ENCODE data around the gene GPI.

GPI gene

DNA sequence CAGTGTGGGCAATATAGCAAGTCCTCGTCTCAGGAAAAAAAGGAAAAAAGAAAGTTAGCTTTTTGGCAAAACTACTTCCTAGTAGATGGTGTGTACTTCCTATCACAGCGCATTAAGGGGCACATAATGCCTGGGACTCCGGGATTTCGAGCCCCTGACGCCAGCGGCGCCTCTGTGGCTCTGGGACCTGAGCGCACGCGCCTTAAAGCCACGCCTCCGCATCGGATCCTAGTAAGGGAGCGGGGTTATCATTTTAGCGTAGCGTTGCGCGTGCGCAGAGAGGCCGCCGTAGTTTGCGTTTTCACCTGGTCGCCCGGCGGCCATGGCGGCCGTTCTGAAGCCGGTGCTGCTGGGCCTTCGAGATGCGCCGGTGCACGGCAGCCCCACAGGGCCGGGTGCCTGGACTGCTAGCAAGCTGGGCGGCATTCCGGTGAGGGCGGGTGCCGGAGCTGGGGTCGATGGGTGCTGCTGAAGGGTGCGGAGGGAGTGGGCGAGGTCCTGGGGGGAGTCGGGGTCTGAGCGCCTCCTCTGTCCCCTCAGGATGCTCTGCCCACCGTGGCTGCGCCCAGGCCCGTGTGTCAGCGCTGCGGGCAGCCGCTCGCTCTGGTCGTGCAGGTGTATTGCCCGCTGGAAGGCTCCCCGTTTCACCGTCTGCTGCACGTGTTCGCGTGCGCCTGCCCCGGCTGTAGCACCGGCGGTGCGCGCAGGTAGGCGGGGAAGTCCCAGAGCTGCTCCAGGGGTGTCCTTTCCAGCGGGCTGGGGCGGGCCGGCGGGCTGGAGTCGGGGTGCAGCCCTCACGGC is 39.3 kb downstream of the GPI start, which contains the start of gene PDCD2L:
PDCD2L (plus strand) TSS at position 291 of the 801 bp plus-strand sequence; CDS start at position 323, 32 bp downstream.
- Histone ChIP-seq H4K20me1 (ENCODE audit: control insufficient read depth, insufficient read depth, low read depth, low read length) (no peaks in the 10 kb centered on the region), H3K9me3 (ENCODE audit: control insufficient read depth, insufficient read depth, low read length) (no peaks in the 10 kb centered on the region), H3K4me1 (ENCODE audit: control insufficient read depth, low read length) (peaks cover 29% of the 10 kb centered on the region), H3K4me3 (ENCODE audit: low read length) (peak within 1 kb of the TSS; percentile 88), H3K27me3 (ENCODE audit: control insufficient read depth, low read length) (no peaks in the 10 kb centered on the region), H3K4me2 (ENCODE audit: low read length) (peak within 1 kb of the TSS; percentile 83), H3K36me3 (ENCODE audit: control insufficient read depth, low read length) (peaks cover 36% of the 10 kb centered on the region), H3K9me2 (replicated peaks; ENCODE audit: control insufficient read depth, low read length) (no peaks in the 10 kb centered on the region), H3K27ac (ENCODE audit: low read depth, low read length) (peak within 1 kb of the TSS; percentile 39), H3F3A (ENCODE audit: control insufficient read depth, insufficient read depth) (peaks cover 14% of the 10 kb centered on the region), H3K79me2 (ENCODE audit: control insufficient read depth, low read length) (peaks cover 52% of the 10 kb centered on the region)
- TF ChIP-seq, protein P1, sequence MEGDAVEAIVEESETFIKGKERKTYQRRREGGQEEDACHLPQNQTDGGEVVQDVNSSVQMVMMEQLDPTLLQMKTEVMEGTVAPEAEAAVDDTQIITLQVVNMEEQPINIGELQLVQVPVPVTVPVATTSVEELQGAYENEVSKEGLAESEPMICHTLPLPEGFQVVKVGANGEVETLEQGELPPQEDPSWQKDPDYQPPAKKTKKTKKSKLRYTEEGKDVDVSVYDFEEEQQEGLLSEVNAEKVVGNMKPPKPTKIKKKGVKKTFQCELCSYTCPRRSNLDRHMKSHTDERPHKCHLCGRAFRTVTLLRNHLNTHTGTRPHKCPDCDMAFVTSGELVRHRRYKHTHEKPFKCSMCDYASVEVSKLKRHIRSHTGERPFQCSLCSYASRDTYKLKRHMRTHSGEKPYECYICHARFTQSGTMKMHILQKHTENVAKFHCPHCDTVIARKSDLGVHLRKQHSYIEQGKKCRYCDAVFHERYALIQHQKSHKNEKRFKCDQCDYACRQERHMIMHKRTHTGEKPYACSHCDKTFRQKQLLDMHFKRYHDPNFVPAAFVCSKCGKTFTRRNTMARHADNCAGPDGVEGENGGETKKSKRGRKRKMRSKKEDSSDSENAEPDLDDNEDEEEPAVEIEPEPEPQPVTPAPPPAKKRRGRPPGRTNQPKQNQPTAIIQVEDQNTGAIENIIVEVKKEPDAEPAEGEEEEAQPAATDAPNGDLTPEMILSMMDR (IDR thresholded peaks at IDR 0.05; ENCODE audit: low read depth, low read length, poor library complexity, severe bottlenecking): no peak
- TF ChIP-seq EZH2phosphoT487 (IDR thresholded peaks at IDR 0.05; ENCODE audit: borderline replicate concordance, low read length): no peak

DNA sequence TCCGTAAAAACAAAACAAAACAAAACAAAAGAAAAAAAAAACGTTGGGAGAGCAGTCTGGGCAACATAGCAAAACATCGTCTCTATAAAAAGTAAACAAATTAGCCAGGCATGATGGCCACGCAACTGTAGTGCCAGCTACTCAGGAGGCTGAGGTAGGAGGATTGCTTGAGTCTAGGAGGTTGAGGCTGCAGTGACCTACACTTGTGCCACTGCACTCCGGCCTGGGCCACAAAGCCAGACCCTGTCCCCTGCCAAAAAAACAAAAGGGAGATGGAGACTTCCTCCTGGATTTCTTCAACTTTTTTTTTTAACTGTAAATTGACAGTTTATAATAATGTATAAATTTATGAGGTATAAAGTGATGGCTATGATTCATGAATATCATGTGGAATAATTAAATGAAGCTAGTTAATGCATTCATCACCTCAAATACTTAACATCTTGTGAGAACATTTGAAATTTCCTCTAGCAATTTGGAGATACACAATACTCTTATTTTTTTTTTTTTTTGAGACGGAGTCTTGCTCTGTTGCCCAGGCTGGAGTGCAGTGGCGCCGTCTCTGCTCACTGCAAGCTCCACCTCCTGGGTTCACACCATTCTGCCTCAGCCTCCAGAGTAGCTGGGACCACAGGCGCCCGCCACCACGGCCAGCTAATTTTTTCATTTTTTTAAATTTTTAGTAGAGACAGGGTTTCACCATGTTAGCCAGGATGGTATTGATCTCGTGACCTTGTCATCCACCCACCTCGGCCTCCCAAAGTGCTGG is 41.1 kb downstream of the GPI start:
- H3K4me3 ChIP-seq (ENCODE audit: low read length): peak overlapping the region; percentile 88
- H3K9me2 ChIP-seq (replicated peaks; ENCODE audit: control insufficient read depth, low read length): no peaks in the 10 kb centered on the region
- peaks cover 63% of the 10 kb centered on the region for H3K79me2 ChIP-seq (ENCODE audit: control insufficient read depth, low read length)
- peaks cover 34% of the 10 kb centered on the region for H3K36me3 ChIP-seq (ENCODE audit: control insufficient read depth, low read length)
- TF ChIP-seq, protein P1 (IDR thresholded peaks at IDR 0.05; ENCODE audit: low read depth, low read length, poor library complexity, severe bottlenecking): no peak
- no peak for TF ChIP-seq EZH2phosphoT487 (IDR thresholded peaks at IDR 0.05; ENCODE audit: borderline replicate concordance, low read length)
- no peaks in the 10 kb centered on the region for H3K27me3 ChIP-seq (ENCODE audit: control insufficient read depth, low read length)
- H4K20me1 ChIP-seq (ENCODE audit: control insufficient read depth, insufficient read depth, low read depth, low read length): no peaks in the 10 kb centered on the region
- peaks cover 14% of the 10 kb centered on the region for H3F3A ChIP-seq (ENCODE audit: control insufficient read depth, insufficient read depth)
- peak overlapping the region; percentile 83 for H3K4me2 ChIP-seq (ENCODE audit: low read length)
- peaks cover 35% of the 10 kb centered on the region for H3K4me1 ChIP-seq (ENCODE audit: control insufficient read depth, low read length)
- H3K27ac ChIP-seq (ENCODE audit: low read depth, low read length): no peak overlapping the region
- no peaks in the 10 kb centered on the region for H3K9me3 ChIP-seq (ENCODE audit: control insufficient read depth, insufficient read depth, low read length)

DNA sequence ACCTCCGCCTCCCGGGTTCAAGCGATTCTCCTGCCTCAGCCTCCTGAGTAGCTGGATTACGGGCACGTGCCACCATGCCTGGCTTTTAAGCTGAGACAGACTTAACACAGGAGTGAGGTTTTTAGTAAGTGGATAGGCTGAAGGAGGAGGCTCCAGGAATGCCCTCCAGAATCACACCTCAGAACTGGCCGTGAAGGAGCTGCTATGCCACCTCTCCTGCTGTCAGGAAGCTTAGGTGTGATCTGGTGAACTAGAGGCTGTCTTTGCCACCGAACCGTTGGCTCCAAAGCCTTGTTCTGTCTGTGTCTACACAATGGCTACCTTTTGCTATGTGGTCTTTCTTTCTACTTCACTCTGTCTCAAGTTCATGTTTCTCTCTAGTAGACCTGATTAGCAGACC is 43.4 kb downstream of the GPI start:
- Histone ChIP-seq H3F3A (ENCODE audit: control insufficient read depth, insufficient read depth) (no peaks in the 10 kb centered on the region; the same call in 1 of the 2 replicates), H3K36me3 (ENCODE audit: control insufficient read depth, low read length) (peaks cover 44% of the 10 kb centered on the region), H4K20me1 (ENCODE audit: control insufficient read depth, insufficient read depth, low read depth, low read length) (no peaks in the 10 kb centered on the region), H3K27ac (ENCODE audit: low read depth, low read length) (no peak overlapping the region), H3K4me3 (ENCODE audit: low read length) (no peak overlapping the region), H3K4me2 (ENCODE audit: low read length) (no peak overlapping the region; the same call in 1 of the 2 replicates), H3K79me2 (ENCODE audit: control insufficient read depth, low read length) (peaks cover 69% of the 10 kb centered on the region), H3K27me3 (ENCODE audit: control insufficient read depth, low read length) (no peaks in the 10 kb centered on the region), H3K9me2 (replicated peaks; ENCODE audit: control insufficient read depth, low read length) (no peaks in the 10 kb centered on the region), H3K4me1 (ENCODE audit: control insufficient read depth, low read length) (peaks cover 35% of the 10 kb centered on the region), H3K9me3 (ENCODE audit: control insufficient read depth, insufficient read depth, low read length) (no peaks in the 10 kb centered on the region)
- TF ChIP-seq, protein P1 (IDR thresholded peaks at IDR 0.05; ENCODE audit: low read depth, low read length, poor library complexity, severe bottlenecking): no peak
- TF ChIP-seq EZH2phosphoT487 (IDR thresholded peaks at IDR 0.05; ENCODE audit: borderline replicate concordance, low read length): no peak

Measured in DOHH2 (cell line).